GM19455 (cell line): Measurements from ENCODE around the gene ELF3.
"Not testable (repeated sequence)": the region's sequence is repeated elsewhere in the genome, so short reads cannot be mapped to it uniquely, and the experiment has no call there.

Source experiments
- ATAC-seq: cut with Tn5 transposase; IDR thresholded peaks from one replicate; pipeline ENCODE4 v1.9.1; 2021; ENCODE audit not compliant: unreplicated experiment

Gene ELF3

GRCh38 chr1:202010180-202011015, at the start of gene ELF3:
Gene ELF3 (plus strand): TSS chr1:202010587. CDS start chr1:202011137, 550 bp downstream.
- peak; percentile 61 for ATAC-seq

GRCh38 chr1:201962382-201962781, 48.0 kb upstream of the ELF3 start:
- ATAC-seq = not testable (repeated sequence)

GRCh38 chr1:201964261-201964660, 46.1 kb upstream of the ELF3 start:
- ATAC-seq = no peak

GRCh38 chr1:201966171-201966570, 44.2 kb upstream of the ELF3 start:
- no peak for ATAC-seq

GRCh38 chr1:201968202-201968925, 42.0 kb upstream of the ELF3 start:
- ATAC-seq = no peak

GRCh38 chr1:201970334-201971159, 39.8 kb upstream of the ELF3 start:
- ATAC-seq = no peak

- ATAC-seq = peak; percentile 81
Measured at GRCh38 chr1:201982082-201982622, 28.2 kb upstream of the ELF3 start.

- peak; percentile 69 for ATAC-seq
Measured at GRCh38 chr1:201982623-201983379, 27.6 kb upstream of the ELF3 start, which contains the start of gene RNPEP. Gene RNPEP (plus strand): TSS chr1:201982648. CDS start chr1:201982667, 19 bp downstream.

GRCh38 chr1:201983380-201983805, 27.0 kb upstream of the ELF3 start:
- no peak for ATAC-seq

- no peak for ATAC-seq
Measured at GRCh38 chr1:201984446-201984845, 25.9 kb upstream of the ELF3 start.

- ATAC-seq = no peak
Measured at GRCh38 chr1:201985355-201985754, 25.0 kb upstream of the ELF3 start.

GRCh38 chr1:201988601-201989000, 21.8 kb upstream of the ELF3 start:
- ATAC-seq = no peak

GRCh38 chr1:201989354-201990128, 20.8 kb upstream of the ELF3 start:
- ATAC-seq = no peak

GRCh38 chr1:201990427-201990826, 20.0 kb upstream of the ELF3 start:
- no peak for ATAC-seq

GRCh38 chr1:201999625-202000238, 10.7 kb upstream of the ELF3 start:
- no peak for ATAC-seq

- ATAC-seq = no peak
Measured at GRCh38 chr1:202002507-202002906, 7.9 kb upstream of the ELF3 start.

GRCh38 chr1:202004711-202005110, 5.7 kb upstream of the ELF3 start:
- no peak for ATAC-seq

- no peak for ATAC-seq
Measured at GRCh38 chr1:202005958-202006357, 4.4 kb upstream of the ELF3 start.

- no peak for ATAC-seq
Measured at GRCh38 chr1:202007304-202007703, 3.1 kb upstream of the ELF3 start.
